SU-DHL-6 (cell line): ENCODE results near the gene MICAL2.

Source experiments
- H2AFZ ChIP-seq: fragments of 200-600 bp; sonication (generic); 2 replicates; pipeline ENCODE4 v1.6.1; 2014; ENCODE audit warnings: low read depth, mild to moderate bottlenecking, moderate library complexity, mixed read lengths, antibody characterized with exemption, low read length; ENCODE audit not compliant: severe bottlenecking
- H3F3A ChIP-seq: fragments of 200-600 bp; shearing (Covaris generic); 2 replicates; pipeline ENCODE4 v1.6.0; 2016; ENCODE audit warnings: antibody characterized with exemption, mild to moderate bottlenecking; ENCODE audit not compliant: insufficient read depth
- H3K27ac ChIP-seq: fragments of 200-600 bp; sonication (generic); 2 replicates; pipeline ENCODE4 v1.5.1; 2016; ENCODE audit warnings: low read depth, mild to moderate bottlenecking, low read length, moderate library complexity, mixed read lengths
- H3K27me3 ChIP-seq: fragments of 200-600 bp; sonication (generic), shearing (Covaris generic); 2 replicates; pipeline ENCODE4 v1.6.0; 2014; ENCODE audit warnings: mild to moderate bottlenecking, low read length
- H3K36me3 ChIP-seq: fragments of 200-600 bp; sonication (generic); 2 replicates; pipeline ENCODE4 v1.6.1; 2014; ENCODE audit warnings: mild to moderate bottlenecking, low read length, mixed read lengths
- H3K4me2 ChIP-seq: fragments of 300-600, 200-600 bp; shearing (Covaris generic), sonication (generic); 2 replicates; pipeline ENCODE4 v1.6.0; 2014; ENCODE audit warnings: low read length, low read depth, mild to moderate bottlenecking; ENCODE audit not compliant: poor library complexity, severe bottlenecking
- H3K4me3 ChIP-seq: fragments of 200-600 bp; sonication (generic); 2 replicates; pipeline ENCODE4 v1.5.1; 2014; ENCODE audit warnings: antibody characterized with exemption, low read length, mild to moderate bottlenecking, mixed read lengths; ENCODE audit not compliant: insufficient read depth, poor library complexity, severe bottlenecking
- H3K79me2 ChIP-seq: fragments of 200-600 bp; sonication (generic); 2 replicates; pipeline ENCODE4 v1.6.1; 2014; ENCODE audit warnings: mild to moderate bottlenecking, low read length, moderate library complexity; ENCODE audit not compliant: insufficient read depth
- H3K9ac ChIP-seq: fragments of 200-600 bp; sonication (generic); 2 replicates; pipeline ENCODE4 v1.7.0; 2014; ENCODE audit warnings: mild to moderate bottlenecking, low read length
- H3K9me2 ChIP-seq: fragments of 200-600 bp; sonication (generic); replicated peaks from 2 replicates; pipeline ENCODE4 v1.6.1; 2014; ENCODE audit warnings: low read length; ENCODE audit not compliant: insufficient read depth
- H3K9me3 ChIP-seq: fragments of 200-600 bp; sonication (generic); 2 replicates; pipeline ENCODE4 v1.6.1; 2014; ENCODE audit warnings: low read length, mixed read lengths; ENCODE audit not compliant: insufficient read depth
- H4K20me1 ChIP-seq: fragments of 200-600 bp; sonication (generic); 2 replicates; pipeline ENCODE4 v1.6.1; 2014; ENCODE audit warnings: low read depth, mild to moderate bottlenecking, antibody characterized with exemption, low read length, moderate library complexity, mixed read lengths
- CTCF ChIP-seq: fragments of 200-600 bp; sonication (generic); IDR thresholded peaks from one replicate; pipeline ENCODE4 v1.5.1; 2017; ENCODE audit warnings: antibody characterized with exemption, mild to moderate bottlenecking, low read length, moderate library complexity; ENCODE audit not compliant: insufficient read depth, poor library complexity, severe bottlenecking
- EZH2phosphoT487 ChIP-seq: fragments of 200-600 bp; sonication (generic), shearing (Covaris generic); conservative IDR thresholded peaks from 2 replicates; pipeline ENCODE4 v1.6.1; 2018; ENCODE audit warnings: mild to moderate bottlenecking, antibody characterized with exemption, low read length, moderate library complexity, mixed read lengths

Gene MICAL2

GRCh38 chr11:12075822-12076821 lies 34.3 kb upstream of the MICAL2 start:
- no peak overlapping the region for H2AFZ ChIP-seq
- no peak overlapping the region for H3K9ac ChIP-seq
- H3F3A ChIP-seq: no peaks in the 10 kb centered on the region
- H3K4me3 ChIP-seq: no peak overlapping the region
- no peaks in the 10 kb centered on the region for H3K27me3 ChIP-seq
- H3K4me2 ChIP-seq: no peak overlapping the region
- H3K27ac ChIP-seq: no peak overlapping the region
- TF ChIP-seq EZH2phosphoT487 (no peak), CTCF (no peak)
- no peaks in the 10 kb centered on the region for H3K9me3 ChIP-seq
- no peaks in the 10 kb centered on the region for H3K36me3 ChIP-seq
- H3K9me2 ChIP-seq: no peaks in the 10 kb centered on the region
- H4K20me1 ChIP-seq: no peaks in the 10 kb centered on the region
- H3K79me2 ChIP-seq: no peaks in the 10 kb centered on the region

- no peaks in the 10 kb centered on the region for H4K20me1 ChIP-seq
- no peaks in the 10 kb centered on the region for H3K9me3 ChIP-seq
- no peaks in the 10 kb centered on the region for H3K27me3 ChIP-seq
- TF ChIP-seq CTCF: no peak
- no peak for TF ChIP-seq EZH2phosphoT487
- no peak overlapping the region for H3K9ac ChIP-seq
- H3K36me3 ChIP-seq: no peaks in the 10 kb centered on the region
- H3K4me2 ChIP-seq: no peak overlapping the region
- H2AFZ ChIP-seq: no peak overlapping the region
- no peaks in the 10 kb centered on the region for H3K9me2 ChIP-seq
- no peaks in the 10 kb centered on the region for H3K79me2 ChIP-seq
- no peak overlapping the region for H3K4me3 ChIP-seq
- H3F3A ChIP-seq: no peaks in the 10 kb centered on the region
- H3K27ac ChIP-seq: no peak overlapping the region
Measured at GRCh38 chr11:12076840-12077534, 33.4 kb upstream of the MICAL2 start.

GRCh38 chr11:12077535-12078280 lies 32.7 kb upstream of the MICAL2 start:
- no peak overlapping the region for H3K27ac ChIP-seq
- TF ChIP-seq CTCF (no peak), EZH2phosphoT487 (no peak)

More at GRCh38 chr11:12077535-12078280, 32.7 kb upstream of the MICAL2 start:
- H4K20me1 ChIP-seq: no peaks in the 10 kb centered on the region
- no peak overlapping the region for H3K9ac ChIP-seq
- H3K36me3 ChIP-seq: no peaks in the 10 kb centered on the region
- H3F3A ChIP-seq: no peaks in the 10 kb centered on the region
- H3K9me3 ChIP-seq: no peaks in the 10 kb centered on the region
- no peak overlapping the region for H2AFZ ChIP-seq
- no peak overlapping the region for H3K4me3 ChIP-seq
- H3K9me2 ChIP-seq: no peaks in the 10 kb centered on the region
- no peak overlapping the region for H3K4me2 ChIP-seq
- H3K27me3 ChIP-seq: no peaks in the 10 kb centered on the region
- no peaks in the 10 kb centered on the region for H3K79me2 ChIP-seq
